M059J (cell line): ENCODE results near the gene CREB3. TPM values are rescaled to one million over a fixed set of nuclear protein-coding genes. Genes with fewer than 3 reads are reported as not detected.

Source experiments
- DNase-seq: peaks from one replicate; pipeline ENCODE4 v3.0.0-alpha.2; 2012; ENCODE audit warnings: low read depth
- total RNA-seq: library from RNA; depleted of rRNA; stranded (reverse); fragments of >200 nt; shearing (Covaris generic); gene quantifications from 2 replicates; pipeline ENCODE4 v1.2.3, GENCODE V29; 2014

The CREB3 gene
- total RNA-seq, 1 experiment from 2014 or later: 133 TPM

GRCh38 chr9:35702696-35703095, 29.8 kb upstream of the CREB3 start:
- DNase-seq: no peak

GRCh38 chr9:35703906-35704672, 28.4 kb upstream of the CREB3 start:
- no peak for DNase-seq

- no peak for DNase-seq
Observed at GRCh38 chr9:35705372-35705771, 27.1 kb upstream of the CREB3 start.

DNA sequence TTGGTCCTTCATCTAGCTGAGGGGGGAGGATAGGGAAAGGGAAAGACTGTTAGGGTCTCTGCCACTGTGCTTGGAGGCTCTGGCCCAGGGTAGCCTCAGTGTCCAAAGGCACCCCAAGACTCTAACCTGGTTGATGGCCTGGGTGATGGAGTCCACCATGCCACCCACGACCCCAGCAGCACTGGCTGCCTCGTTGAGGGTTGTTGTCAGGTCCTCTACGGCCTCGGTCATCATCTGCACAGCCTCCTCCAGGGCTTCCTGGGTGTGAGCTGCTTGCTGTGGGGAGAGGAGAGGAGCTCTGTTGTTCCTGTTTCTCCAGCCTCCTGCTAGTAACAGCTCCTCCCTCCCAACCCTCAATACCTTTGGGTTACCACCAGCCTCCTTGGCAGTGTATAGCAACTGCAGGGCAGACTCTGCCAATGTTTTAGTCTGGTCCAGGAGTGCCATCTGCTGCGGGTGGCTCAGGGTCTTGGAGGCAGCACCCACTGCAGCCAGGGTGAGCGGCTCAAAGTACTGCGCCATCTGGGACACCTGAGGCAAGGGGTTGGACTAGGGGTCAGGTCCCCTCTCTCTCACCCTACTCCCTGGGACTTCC, 26.5 kb upstream of the CREB3 start:
- DNase-seq: no peak

DNA sequence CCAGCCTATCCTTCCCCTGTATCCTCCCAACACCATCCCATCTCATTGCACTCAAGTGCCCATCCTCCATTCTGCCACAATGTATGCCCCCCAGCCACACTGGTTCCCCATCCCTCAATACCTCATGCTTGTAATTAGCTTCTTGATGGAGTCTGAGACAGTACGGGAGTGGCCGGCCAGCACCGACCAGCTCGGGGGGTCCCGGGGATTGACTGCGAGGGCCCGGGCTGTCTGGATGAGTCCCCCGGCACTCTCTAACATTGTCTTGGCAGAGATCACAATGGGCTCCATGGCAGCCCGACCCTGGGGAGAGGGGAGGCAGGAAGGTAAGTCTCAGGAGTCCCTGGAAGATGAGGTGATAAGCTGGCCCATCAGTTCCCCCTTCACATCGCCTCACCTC, 25.5 kb upstream of the CREB3 start:
- no peak for DNase-seq

DNA sequence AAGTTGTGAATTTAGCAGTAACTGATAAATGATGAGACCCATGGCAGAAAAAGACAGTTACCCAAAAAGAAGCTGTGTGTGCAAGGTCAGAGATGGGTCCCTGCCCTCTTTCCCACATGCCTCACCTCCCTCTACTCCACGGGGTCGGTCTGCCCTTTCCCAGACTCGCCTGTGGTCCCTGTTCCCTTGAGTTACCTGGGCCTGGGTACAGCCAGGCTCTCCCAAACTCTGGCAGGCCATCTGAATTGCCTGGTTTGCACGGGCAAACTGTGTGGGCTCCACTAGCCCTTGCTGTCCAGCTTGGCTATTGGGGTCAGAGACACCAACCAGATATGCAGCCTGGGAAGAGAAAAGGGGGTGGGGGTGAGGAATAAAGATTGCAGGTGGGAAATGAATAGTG, 24.3 kb upstream of the CREB3 start:
- no peak for DNase-seq

- DNase-seq: no peak
Observed at GRCh38 chr9:35710818-35711500, 21.5 kb upstream of the CREB3 start.

DNA sequence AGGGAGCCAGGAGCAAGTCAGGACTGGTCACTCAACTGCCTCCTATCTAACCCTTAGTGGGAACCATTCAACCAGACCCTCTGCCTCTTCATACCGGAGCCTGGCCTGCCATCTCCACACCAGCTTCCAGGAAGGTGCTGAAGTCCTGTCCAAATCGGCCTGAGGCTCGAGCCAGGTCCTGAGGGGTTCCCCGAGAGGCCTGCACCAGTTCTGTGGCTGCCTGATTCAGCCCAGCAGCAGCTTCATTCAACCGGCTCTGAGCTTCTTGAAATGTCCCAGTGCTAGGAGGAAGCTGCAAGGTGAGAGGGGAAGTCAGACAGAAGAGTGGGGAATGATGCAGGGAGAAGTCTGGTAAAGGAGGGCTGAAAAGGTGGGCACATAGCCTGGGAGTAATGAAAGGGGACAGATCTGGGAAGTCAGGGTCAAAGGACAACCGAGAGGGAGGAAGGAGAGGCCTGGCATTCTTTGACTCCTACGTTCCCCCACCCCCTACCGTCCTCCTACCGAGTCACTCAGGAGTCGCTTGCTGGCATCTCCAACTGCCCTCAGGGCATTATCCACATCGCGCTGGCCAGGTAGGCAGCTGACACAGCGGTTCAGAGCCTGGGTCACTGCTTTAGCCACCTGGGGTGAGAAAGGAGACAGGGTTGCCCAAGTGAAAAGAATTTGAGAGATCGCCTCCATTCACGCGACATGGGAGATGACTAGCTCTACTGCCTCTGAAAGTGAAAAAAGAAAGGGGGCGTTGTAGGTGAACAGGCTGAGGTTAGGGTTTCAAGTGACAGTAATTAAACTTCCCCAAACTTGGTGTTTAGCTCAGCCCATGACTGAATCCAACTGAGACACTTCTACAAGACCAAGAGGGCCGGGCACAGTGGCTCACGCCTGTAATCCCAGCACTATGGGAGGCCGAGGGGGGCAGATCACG, 20.7 kb upstream of the CREB3 start:
- DNase-seq: no peak

- peak; percentile 29 for DNase-seq
Observed at GRCh38 chr9:35712762-35713400, 19.6 kb upstream of the CREB3 start.

DNA sequence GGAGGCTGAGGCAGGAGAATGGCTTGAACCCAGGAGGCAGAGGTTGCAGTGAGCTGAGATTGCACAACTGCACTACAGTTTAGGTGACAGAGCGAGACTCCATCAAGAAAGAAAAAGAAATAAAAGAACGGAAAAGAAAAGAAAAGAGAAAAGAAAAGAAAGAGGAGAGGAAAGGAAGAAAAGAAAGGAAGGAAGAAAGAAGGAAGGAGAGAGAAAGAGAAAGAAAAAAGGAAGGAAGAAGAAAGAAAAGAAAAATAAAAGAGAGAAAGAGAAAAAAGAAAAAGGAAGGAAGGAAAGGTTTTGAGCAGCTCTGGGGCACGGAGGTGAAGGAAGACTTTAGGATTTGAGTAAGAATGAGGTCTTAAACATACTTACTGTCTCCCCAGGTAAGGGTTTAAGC, 18.9 kb upstream of the CREB3 start:
- DNase-seq: no peak

DNA sequence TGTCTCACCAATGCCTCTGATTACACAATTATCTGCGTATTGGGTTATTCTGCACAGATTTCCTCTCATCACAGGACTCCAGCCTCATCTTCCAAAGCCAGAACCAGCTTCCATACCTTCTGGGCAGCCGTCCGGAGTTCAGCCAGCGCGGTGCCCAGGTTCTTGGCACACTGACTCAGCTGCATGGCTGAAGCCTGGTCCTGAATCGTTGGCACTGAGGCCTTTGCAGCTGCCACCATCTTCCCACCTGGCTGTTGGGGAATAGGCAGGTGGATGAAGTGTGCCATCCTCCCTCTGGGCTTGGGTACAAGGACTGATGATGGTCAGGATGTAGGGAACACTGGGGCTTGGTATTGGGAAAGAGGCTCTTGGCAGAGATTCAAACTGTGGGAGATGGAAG, 18.3 kb upstream of the CREB3 start:
- no peak for DNase-seq

GRCh38 chr9:35714579-35715252, 17.8 kb upstream of the CREB3 start:
- no peak for DNase-seq

- peak; percentile 60 for DNase-seq
Observed at GRCh38 chr9:35716230-35716629, 16.2 kb upstream of the CREB3 start.

DNA sequence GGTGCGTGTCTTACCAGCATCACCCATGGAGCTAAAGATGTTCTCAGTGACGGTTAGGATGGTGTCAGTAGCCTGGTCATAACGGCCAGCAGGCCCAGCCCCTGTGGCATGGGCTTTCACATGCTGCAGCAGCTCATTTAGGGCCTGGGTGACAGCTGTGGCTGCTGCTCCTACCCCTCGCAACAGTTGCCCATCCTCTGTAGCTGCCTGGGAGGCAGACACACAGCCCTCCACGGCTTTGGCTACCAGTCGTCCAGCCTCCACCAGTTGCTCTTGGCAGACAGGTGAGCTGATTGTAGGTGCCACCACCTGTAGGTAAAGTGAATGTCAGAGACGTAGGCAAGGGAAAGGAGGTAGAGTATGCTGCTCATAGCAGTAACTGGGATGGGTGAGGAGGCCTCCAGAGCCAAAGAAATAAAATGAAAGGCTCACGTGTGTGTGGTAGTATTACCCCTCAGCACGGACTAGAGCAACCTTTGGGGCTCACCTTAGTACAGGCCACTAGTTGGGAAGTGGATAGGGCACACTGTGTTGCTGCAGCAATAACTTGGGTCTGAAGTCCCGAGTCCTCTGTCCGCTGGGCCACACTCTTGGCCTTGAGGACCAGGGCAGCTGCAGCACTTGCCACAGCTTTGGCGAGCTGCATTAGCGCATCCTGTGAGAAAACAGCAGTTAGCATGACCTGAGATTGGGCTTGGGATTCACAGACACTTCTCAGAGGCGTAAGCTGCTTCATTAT, 15.2 kb upstream of the CREB3 start:
- DNase-seq: no peak

DNA sequence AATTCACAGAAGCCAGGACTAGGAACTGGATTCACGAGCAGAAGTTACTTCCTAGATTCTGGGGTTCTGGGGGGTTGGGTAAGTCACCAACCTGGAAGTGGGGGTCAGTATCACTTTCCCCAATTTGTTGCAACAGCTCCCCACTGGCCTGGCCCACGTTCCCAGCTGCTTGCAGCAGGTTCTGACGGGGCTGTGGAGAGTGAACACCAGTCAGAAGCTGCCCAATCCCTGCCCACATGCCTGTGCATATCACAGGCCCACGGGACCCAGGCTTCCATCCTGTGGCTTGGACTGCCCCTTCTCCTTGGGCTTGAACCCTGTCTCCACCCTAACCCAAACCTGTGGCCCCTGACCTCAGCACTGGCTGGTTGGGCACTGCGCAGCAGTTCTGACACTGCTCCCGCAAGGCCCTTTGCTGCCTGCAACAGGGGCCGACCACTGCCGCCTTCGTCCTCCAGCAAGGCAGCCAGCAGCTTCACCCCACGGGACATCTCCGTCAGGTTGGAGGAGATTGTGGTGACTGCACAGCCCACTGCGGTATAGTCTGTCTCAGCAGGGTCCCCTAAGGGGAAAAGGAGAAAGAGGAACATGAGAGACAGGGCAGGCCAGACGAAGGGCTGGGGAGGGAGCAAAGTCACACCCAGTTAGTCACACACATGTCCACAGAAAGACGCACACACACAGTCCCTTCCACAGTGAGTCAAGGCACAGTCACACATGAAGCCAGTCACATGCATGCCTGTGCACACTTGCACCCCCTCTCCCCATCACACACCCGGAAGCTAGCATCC, 13.6 kb upstream of the CREB3 start:
- DNase-seq: no peak

GRCh38 chr9:35719546-35719945, 12.9 kb upstream of the CREB3 start:
- DNase-seq: no peak

DNA sequence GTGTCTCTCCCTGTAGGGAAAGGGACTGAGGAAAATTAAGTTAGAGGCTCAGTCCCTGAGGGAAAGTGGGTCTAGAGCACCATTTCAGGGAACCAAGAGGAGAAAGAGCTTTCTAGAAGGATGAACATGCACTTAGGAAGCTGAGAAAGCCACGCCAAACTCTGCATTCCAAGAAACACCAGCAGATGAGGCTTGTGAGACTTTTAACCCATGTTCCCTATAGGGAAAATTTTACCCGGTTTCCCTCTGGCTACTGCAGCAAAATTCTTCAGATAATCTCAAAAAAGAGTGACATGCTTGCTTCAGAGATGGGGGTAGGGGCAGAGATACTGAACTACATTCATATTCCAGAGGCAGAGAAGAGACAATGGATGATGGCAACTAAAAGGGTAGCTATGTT, 9.0 kb upstream of the CREB3 start:
- no peak for DNase-seq

GRCh38 chr9:35723908-35724307, 8.6 kb upstream of the CREB3 start:
- no peak for DNase-seq

DNA sequence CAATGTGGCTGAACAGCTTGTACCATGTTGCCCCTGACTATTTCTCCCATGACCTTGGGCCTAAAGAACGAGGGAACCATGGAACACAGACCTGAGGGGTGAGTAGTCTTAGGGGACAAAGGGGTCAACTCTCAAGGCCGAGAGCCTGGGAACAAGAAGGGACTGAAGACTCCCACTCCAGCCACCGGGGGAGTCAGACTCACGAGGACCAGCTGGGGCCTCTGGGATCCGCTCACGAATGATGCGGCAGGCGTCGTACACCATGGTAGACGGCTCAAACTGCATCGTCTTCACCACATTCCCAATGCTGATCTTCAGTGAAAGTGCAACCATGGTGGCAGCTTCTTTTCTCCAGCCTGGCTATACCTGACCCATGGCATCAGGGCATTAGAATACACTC, 7.1 kb upstream of the CREB3 start:
- no peak for DNase-seq
